Gastroesophageal sphincter (tissue), 3 donors: ENCODE measurements around the gene PPA1.

Source experiments
- CTCF ChIP-seq, 4 experiments: fragments of 200-600 bp in 2 of 4; fragments of 450-650 bp in 2 of 4; sonication (generic) in 1 of 4; IDR thresholded peaks; one replicate each; pipeline ENCODE4 v1.5.1; 2017 to 2019; ENCODE audit warnings: antibody characterized with exemption in 4 of 4, mild to moderate bottlenecking in 2 of 4, moderate library complexity in 2 of 4
- EP300 ChIP-seq: sonication (generic); formaldehyde crosslinking; IDR thresholded peaks from one replicate; pipeline ENCODE4 v1.6.1; 2017; ENCODE audit warnings: antibody characterized with exemption, mild to moderate bottlenecking

- TF ChIP-seq CTCF (IDR thresholded peaks at IDR 0.05) (no peak), EP300 (no peak)
These were observed 21.6 kb upstream of the PPA1 start for GRCh38 chr10:70254778-70255328.
